ENCODE results near the gene SPATA33.
"Not testable (repeated sequence)": the region's sequence is repeated elsewhere in the genome, so short reads cannot be mapped to it uniquely, and the experiment has no call there.

The SPATA33 gene

GRCh38 chr16:89695086-89695874, 37.6 kb downstream of the SPATA33 start:
- no peak for DNase-seq

DNA sequence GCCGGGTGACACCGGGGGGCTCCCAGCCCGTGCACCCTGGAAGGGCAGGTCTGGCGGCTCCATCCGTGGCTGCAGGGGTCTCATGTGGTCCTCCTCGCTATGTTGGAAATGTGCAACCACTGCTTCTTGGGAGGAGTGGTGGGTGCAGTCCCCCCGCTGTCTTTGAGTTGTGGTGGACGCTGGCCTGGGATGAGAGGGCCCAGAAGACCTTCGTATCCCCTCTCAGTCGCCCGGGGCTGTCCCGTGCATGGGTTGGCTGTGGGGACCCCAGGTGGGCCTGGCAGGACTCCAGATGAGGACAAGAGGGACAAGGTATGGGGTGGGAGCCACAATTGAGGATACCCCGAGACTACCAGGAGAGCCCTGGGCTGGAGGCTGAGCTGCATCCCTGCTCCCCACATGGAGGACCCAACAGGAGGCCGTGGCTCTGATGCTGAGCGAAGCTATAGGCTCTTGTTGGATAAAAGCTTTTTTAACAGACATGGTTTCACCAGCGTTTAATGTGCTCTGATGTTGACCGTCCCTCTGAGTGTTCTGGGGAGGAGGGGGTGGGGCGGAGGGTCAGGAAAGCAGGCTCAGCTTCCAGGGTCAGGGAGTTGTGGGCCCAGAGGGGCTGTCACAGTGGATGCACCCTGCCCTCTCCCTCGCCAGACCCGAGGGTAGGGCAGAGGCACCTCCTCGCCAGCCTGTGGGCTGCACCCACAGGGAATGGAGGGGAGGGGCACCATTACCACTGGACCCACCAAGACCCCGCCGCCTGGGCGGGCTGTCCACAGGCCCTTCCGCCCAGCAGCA, 38.4 kb downstream of the SPATA33 start:
- no peak for DNase-seq

DNA sequence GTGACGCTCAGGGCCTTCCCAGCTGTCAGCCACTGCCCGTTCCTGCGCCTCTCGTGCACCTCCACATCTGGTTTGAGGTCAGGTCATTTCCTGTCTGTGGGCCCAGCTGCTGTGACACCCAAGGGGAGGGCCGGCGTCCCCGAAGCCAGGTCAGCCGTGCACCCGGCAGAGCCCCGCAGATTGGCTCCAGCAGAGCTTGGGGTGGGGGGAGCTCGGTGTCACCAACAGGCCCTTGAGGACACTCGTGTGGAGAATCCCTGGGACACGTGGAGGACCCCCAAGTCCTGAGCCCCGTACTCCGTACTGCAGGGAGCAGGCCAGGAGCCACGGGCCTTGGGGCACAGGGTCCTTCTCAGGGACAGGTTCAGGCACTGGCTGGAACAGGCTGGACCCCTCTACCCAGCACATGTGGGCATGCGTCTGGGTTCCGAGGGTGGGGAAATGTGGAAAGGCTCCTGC, 39.1 kb downstream of the SPATA33 start:
- DNase-seq, result no peak

- DNase-seq, result peak; percentile 86
Measured at GRCh38 chr16:89697161-89697615, 39.6 kb downstream of the SPATA33 start.

DNA sequence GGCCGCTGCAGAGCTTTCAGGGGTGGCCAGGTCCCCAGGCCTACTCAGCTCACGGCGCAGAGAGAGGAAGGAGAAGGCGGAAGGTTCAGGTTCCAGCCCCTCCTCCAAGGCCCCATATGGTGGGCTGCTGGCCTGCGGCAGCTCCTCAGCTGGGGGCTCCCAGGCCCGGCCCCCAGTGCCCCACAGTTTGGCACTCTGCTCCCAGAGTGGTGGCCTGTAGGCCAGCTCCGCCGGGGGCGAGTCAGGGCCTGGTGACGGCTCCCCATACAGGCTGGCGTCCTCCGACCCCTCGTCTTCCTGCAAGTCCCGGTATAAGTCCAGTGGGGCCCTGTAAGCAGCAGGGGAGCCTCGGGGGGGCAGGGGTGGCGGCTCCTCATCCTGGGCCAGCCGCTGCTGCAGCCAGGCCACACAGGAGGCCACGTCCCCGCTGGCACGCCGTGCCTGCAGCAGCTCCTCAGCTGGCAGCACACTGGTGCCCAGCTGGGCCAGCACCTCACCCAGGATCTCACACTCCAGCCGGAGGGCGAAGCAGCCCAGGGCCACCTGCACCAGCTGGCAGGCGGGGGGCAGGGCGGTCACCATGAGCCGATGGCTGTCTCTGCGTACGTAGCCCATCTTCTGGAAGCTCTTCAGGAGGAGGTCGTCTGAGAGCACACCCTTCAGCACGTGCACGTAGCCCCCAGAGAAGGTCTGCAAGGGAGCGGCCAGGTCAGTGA, 40.1 kb downstream of the SPATA33 start:
- DNase-seq, result peak; percentile 57

- not testable (repeated sequence) for DNase-seq
Measured at GRCh38 chr16:89698717-89699116, 41.1 kb downstream of the SPATA33 start.

GRCh38 chr16:89699629-89700099, 42.0 kb downstream of the SPATA33 start:
- not testable (repeated sequence) for DNase-seq

DNA sequence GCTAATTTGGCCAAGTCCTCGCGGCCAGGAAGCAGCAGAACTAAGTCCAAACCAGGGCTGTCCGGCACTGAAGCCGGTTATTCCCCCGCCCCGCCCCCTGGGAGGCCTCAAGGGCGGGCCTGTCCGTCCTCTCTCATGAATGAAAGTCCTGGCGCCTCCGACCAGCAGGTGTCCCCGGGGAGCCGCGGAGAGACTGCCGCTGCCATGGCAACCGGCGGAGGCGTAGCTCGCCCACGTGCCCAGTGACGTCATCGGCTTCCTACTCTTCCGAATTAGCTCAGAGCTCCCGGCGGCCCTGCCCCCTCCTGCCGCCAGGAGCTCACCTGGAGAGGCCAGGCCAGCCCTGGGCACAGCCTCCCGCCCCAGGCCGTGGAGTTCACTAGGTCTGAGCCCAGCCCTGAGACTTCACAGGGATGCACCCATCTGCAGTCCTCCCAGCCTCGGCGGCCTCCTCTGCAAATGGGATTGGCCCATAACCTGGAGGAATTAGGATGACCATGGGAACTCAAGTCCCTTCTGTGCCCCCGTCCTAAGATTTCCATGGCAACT, 42.5 kb downstream of the SPATA33 start:
- peak; percentile 99 for DNase-seq

DNA sequence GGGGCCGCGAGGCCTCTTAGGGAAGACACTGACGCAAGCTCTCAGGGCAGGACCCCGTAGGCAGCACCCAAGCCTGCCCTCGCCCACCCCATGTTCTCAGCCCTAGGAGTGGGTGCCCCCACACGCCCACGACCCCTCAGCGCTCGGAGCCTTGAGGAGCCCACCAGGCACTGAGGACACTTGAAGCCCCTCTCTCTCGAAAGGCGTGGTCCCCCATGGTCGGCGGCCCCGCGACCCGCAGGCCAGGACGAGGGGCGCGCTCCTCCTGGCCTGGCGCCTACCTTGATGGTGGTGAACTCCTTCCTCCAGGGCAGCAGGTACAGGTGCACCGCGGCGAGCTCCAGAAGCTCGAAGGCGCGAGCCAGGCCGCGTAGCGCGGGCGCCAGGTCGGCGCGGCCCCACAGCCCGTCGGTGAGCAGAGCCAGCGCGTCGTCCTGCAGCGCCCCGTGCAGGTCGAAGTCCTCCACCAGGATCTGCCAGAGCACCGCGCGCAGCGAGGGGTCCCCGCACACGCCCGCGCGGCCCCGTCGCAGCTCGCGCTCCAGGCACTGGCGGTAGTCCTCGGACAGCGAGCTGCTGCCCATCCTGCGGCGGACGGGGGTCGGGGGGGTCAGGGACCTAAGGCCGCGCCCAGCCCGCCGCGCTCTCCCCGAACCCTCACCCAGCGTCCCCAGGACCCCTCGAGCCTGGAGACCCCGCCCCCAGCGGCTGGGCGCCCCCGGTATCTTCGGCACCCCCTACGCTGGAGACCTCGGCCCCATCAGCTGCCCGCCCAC, 43.2 kb downstream of the SPATA33 start:
- DNase-seq, result peak; percentile 82

DNA sequence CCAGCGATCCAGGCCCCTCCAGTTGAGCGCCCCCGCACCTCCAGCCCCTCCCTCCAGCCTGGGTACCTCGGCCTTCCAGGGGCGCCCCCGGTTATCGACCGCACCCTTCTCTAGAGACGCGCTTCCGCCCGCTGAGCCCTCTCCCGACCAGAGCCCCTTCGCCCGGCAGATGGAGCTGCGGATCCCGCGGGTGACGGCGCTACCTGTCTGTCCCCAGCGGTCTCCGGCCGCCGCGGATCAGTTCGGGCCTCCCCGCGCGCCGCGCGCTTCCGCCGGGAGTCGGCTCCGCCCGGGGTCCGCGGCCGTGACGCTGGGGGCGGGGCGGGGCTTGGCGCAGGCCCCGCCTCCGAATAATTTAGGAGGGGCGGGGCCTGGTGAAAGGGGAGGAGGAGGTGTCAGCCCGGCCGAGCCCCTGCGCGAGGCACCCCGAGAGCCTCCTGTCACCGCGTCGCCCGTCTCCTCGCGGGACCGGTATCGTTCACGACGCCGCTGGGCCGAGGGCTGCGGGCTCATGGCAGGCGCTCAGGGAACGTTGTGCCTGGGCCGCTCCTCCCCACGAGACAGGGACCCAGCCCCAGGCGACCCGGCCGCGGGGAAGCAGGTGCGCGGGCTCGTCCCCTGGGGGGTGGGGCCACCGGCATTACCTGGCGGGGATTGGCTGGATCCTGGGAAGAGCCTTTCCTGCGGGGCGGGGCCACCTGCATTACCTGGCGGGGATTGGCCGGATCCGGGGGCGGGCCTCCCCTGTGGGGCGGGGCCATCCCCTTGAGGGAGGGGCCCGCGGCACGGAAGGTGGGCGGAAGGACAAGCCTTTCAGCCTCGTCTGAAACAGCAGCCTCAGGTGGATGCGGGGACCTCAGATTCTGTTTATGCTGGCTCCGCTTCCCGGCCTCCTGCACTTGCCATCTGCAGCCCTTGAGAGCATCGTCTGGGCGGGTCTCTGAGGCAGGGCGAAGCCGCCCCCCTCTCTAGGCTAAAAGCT, 44.1 kb downstream of the SPATA33 start, which contains the start of gene SPATA2L:
Gene SPATA2L (minus strand): TSS at position 281 of the 982 bp plus-strand sequence. CDS start 473 bp downstream, outside the sequence.
- DNase-seq, result peak; percentile 96

DNA sequence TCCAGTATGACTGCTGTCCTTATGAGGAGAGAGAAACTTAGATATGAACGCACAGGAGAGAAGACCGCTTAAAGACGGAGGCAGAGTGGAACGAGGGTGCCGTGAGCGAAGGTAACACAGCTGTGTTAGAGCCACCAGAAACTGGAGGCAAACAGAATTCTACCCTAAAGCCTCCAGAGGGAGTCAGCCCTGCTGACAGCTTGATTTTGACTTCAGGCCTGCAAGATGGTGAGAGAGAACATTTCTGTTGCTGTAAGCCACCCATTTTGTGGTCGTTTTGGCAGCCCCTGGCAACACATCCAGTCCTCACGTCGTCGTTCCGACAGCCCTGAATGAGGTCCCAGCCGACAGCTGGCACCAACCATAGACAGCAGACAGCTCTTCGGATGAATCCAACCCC, 46.6 kb downstream of the SPATA33 start:
- DNase-seq, result no peak

DNA sequence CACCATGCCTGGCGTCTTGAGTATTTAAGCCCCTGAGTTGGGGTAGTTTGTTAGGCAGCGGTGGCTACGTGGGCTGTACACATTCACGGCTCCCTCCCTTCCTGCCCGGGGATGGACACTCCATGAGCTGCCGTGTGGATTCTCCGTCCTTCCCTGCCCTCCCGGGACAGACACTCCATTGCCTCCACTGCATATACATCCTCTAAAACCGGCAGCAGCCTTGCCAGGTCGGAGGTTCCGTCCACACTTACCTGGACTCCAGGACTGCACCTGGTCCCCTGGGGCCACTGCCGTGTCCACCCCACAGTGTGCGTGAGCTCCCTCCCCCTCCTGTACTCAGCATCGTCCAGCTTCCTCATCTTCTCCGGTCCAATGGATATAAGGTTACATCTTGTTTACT, 47.4 kb downstream of the SPATA33 start:
- DNase-seq, result no peak

DNA sequence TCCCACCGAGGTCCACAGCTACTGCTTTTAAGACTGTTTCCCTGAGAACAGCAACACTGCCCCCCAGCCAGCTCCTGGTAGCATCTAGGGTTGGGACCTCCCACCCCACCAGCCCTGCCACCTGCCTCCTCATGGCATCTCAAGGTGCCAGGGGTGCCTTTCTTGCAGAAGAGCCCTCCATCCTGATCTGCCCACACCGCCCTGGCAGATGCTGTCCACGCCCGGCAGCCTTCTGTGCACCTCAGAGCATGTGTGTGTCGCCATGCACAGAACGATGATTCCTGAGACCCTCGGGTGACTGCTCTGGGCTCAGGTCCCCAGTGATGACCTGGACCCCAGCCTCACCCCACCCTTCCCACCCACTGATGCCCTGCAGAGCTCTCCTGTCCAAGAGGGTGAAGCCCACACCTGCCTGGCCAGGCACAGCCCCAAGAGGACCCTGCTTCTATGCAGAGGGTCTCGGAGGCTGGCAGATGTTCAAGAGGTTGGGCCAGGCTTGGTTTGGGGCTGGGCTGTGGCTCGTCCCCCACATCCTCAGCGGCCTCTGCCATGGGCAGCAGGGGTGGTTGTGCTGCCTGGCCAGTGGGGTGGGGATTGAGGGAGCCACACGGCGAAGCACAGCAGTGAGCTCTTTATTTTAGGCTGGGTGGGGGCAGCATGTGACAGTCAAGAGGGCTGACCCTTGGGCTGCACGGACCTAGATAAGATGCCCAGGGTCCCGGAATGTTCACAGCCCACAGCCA, 49.1 kb downstream of the SPATA33 start:
- DNase-seq, result no peak

DNA sequence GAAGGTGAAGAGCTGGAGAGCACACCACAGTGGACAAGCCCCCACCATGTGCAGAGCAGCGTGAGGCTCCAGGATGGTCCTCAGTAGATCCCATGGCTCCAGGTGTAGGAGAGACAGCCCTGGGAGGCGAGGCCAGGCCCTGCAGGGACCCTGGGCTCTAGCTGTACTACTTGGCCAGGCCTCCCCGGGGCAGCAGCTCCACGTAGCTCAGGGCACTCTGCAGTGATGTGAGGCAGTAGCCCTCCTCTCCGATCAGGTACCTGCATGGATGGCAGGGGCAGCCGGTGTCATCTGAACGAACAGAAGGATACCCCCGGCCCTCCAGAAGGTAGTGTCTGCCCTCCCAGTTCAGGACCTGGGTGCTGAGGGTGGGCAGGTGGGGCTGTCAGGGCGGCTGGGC, 50.1 kb downstream of the SPATA33 start:
- DNase-seq, result no peak

GRCh38 chr16:89708481-89708931, 50.9 kb downstream of the SPATA33 start:
- DNase-seq, result no peak

GRCh38 chr16:89709166-89709565, 51.5 kb downstream of the SPATA33 start:
- no peak for DNase-seq

DNA sequence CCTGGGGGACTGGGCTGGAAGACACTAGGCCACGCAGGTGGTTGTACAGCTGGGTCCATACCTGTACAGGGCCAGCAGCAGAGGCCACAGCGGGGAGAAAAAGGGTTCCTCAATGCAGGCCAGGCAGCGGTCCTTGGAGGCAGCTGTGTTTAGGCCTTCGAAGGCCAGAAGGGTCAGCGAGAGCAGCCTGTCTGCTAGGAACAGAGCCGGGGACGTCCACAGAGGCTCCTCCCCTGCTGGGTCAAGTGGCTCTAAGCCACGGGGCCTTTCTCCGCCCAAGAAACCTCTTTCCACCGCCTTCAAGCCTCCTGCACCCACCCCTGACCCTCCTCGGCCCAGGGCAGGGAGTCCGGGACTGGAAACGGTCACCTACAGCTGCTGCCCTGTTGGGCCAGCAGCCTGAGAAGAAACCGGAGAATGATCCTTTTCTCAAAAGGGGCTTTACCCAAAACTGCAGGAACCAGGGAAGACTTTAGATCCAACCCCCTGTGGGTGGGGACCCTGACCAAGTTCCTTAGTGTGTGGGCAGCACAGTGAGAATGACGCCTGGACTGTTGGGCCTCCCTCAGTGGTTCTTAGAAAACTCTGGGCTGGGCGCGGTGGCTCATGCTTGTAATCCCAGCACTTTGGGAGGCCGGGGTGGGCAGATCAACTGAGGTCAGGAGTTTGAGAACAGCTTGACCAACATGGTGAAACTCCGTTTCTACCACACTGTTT, 52.2 kb downstream of the SPATA33 start:
- no peak for DNase-seq

- DNase-seq, result peak; percentile 37
Measured at GRCh38 chr16:89710709-89711564, 53.3 kb downstream of the SPATA33 start.
